IPS-15b (cell line): ENCODE measurements around the gene SLC44A2.

Experiments used
- H3K27me3 ChIP-seq: one replicate; pipeline ENCODE4 v1.6.1; 2013; ENCODE audit warnings: low read length; ENCODE audit not compliant: control insufficient read depth, insufficient read depth
- H3K36me3 ChIP-seq: one replicate; pipeline ENCODE4 v1.6.1; 2013; ENCODE audit warnings: low read length; ENCODE audit not compliant: control insufficient read depth, insufficient read depth
- H3K4me1 ChIP-seq: one replicate; pipeline ENCODE4 v1.6.1; 2013; ENCODE audit warnings: mild to moderate bottlenecking, low read length; ENCODE audit not compliant: control insufficient read depth, insufficient read depth
- H3K4me3 ChIP-seq: one replicate; pipeline ENCODE4 v1.5.1; 2013; ENCODE audit warnings: low read depth, low read length
- H3K9ac ChIP-seq: one replicate; pipeline ENCODE4 v1.6.1; 2013; ENCODE audit warnings: low read depth, mild to moderate bottlenecking, low read length
- H3K9me3 ChIP-seq: one replicate; pipeline ENCODE4 v1.6.1; 2013; ENCODE audit warnings: mild to moderate bottlenecking, low read length; ENCODE audit not compliant: control insufficient read depth, insufficient read depth

The SLC44A2 gene

DNA sequence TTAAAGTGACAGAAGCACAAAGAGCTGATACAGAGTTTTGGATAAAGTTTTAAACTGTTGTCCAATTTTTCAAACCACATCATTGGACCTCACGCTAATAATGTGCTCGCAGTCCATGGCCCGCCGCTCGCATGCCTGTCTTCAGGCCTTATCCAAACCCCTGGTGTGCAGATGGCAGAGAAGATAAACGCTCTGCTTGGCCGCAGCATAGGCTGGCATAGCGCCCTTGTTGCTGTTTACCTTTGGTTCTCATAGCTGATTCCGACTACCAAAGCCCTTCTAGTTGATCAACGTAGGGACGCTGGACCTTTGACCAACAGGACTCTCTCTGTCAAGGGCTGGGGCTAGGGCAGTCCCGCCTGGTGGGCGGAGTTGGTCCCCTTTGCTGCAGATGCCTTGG is 52.4 kb downstream of the SLC44A2 start:
- Histone ChIP-seq H3K4me3 (no peak overlapping the region), H3K9ac (no peak overlapping the region), H3K4me1 (no peaks in the 10 kb centered on the region), H3K36me3 (peaks cover 78% of the 10 kb centered on the region), H3K27me3 (no peaks in the 10 kb centered on the region), H3K9me3 (no peaks in the 10 kb centered on the region)

GRCh38 chr19:10678813-10679212 is 53.5 kb downstream of the SLC44A2 start:
- Histone ChIP-seq H3K36me3 (peaks cover 78% of the 10 kb centered on the region), H3K27me3 (no peaks in the 10 kb centered on the region), H3K9ac (peak overlapping the region; percentile 5), H3K4me3 (no peak overlapping the region), H3K4me1 (no peaks in the 10 kb centered on the region), H3K9me3 (no peaks in the 10 kb centered on the region)

DNA sequence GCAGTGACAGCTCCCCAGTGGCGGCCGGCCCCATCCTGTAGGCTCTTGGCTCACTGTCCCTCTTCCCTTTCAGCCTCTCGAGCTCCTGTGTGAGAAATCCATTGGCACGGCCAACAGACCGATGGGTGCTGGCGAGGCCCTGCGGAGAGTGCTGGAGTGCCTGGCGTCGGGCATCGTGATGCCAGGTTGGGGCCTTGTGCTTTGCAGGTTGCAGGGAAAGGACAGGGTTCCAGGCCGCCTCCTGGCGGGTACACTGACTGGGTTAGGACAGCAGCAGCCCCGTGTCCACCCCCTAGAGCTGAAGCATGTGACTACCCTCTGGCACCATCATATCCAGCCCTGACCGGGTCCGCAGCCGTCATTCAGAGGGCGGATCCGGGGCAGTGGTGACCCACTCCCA is 54.4 kb downstream of the SLC44A2 start:
- H3K9me3 ChIP-seq: no peaks in the 10 kb centered on the region
- no peak overlapping the region for H3K9ac ChIP-seq
- H3K4me3 ChIP-seq: no peak overlapping the region
- H3K4me1 ChIP-seq: no peaks in the 10 kb centered on the region
- peaks cover 85% of the 10 kb centered on the region for H3K36me3 ChIP-seq
- H3K27me3 ChIP-seq: no peaks in the 10 kb centered on the region

DNA sequence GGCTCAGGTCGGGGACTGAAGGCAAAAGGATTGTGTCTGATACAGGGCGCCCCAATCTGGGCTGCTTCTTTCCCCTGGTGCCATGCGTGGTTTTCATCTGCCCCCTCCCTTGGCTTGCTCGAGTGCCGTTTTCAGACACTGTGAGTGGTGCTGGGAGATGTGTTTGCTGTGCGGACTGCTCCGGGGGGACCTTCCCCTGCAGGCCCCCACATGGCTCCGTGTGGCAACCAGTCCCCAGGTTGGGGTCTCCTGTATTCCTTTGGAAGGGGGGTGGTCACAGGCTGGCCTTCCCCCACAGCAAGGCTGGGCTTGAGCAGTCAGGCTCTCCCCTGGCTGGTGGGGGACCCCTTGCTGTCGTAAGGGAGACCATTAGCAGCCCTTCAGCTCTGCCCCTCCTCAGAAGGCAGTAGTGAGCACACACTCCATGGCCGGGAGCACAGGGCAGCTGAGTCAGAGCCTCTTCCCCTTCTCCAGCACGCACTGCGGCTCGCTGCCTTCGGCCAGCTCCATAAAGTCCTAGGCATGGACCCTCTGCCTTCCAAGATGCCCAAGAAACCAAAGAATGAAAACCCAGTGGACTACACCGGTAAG is 55.3 kb downstream of the SLC44A2 start:
- H3K36me3 ChIP-seq: peaks cover 90% of the 10 kb centered on the region

GRCh38 chr19:10681658-10682057 is 56.3 kb downstream of the SLC44A2 start:
- Histone ChIP-seq H3K4me3 (no peak overlapping the region), H3K36me3 (peaks cover 97% of the 10 kb centered on the region), H3K9ac (no peak overlapping the region), H3K9me3 (no peaks in the 10 kb centered on the region), H3K4me1 (no peaks in the 10 kb centered on the region), H3K27me3 (no peaks in the 10 kb centered on the region)

More for the DNA sequence above, 55.3 kb downstream of the SLC44A2 start:
- H3K4me3 ChIP-seq: no peak overlapping the region
- H3K27me3 ChIP-seq: no peaks in the 10 kb centered on the region
- H3K9ac ChIP-seq: no peak overlapping the region
- no peaks in the 10 kb centered on the region for H3K4me1 ChIP-seq
- H3K9me3 ChIP-seq: no peaks in the 10 kb centered on the region

- Histone ChIP-seq H3K27me3 (no peaks in the 10 kb centered on the region), H3K4me1 (no peaks in the 10 kb centered on the region), H3K9me3 (no peaks in the 10 kb centered on the region), H3K9ac (no peak overlapping the region), H3K36me3 (peaks cover 97% of the 10 kb centered on the region), H3K4me3 (no peak overlapping the region)
Measured at GRCh38 chr19:10682397-10683063, 57.2 kb downstream of the SLC44A2 start.

DNA sequence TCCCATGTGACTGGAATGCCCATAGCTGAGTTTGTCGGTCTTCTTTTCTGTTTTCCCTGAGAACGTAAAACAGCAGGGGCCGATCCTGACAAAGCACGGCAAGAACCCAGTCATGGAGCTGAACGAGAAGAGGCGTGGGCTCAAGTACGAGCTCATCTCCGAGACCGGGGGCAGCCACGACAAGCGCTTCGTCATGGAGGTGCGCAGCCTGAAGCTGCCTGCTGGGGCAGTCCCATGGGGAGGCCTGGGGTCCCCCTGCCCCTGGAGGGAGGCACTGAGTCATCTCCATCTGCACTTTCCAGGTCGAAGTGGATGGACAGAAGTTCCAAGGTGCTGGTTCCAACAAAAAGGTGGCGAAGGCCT is 57.7 kb downstream of the SLC44A2 start:
- no peaks in the 10 kb centered on the region for H3K27me3 ChIP-seq
- peaks cover 97% of the 10 kb centered on the region for H3K36me3 ChIP-seq
- no peak overlapping the region for H3K4me3 ChIP-seq
- H3K9ac ChIP-seq: no peak overlapping the region
- H3K9me3 ChIP-seq: no peaks in the 10 kb centered on the region
- no peaks in the 10 kb centered on the region for H3K4me1 ChIP-seq

DNA sequence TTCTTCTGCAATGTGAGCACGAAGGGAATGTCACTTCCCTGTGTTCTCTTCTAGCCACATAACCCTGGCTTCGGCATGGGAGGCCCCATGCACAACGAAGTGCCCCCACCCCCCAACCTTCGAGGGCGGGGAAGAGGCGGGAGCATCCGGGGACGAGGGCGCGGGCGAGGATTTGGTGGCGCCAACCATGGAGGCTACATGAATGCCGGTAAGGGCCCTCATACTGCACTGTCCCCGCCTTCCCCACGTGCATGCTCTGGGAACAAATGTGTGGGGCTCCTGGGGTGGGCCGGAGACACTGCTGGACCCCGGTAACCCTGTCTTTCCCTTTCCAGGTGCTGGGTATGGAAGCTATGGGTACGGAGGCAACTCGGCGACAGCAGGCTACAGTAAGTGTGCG is 58.2 kb downstream of the SLC44A2 start:
- Histone ChIP-seq H3K9ac (no peak overlapping the region), H3K36me3 (peaks cover 97% of the 10 kb centered on the region), H3K4me3 (no peak overlapping the region), H3K9me3 (no peaks in the 10 kb centered on the region), H3K27me3 (no peaks in the 10 kb centered on the region), H3K4me1 (no peaks in the 10 kb centered on the region)

DNA sequence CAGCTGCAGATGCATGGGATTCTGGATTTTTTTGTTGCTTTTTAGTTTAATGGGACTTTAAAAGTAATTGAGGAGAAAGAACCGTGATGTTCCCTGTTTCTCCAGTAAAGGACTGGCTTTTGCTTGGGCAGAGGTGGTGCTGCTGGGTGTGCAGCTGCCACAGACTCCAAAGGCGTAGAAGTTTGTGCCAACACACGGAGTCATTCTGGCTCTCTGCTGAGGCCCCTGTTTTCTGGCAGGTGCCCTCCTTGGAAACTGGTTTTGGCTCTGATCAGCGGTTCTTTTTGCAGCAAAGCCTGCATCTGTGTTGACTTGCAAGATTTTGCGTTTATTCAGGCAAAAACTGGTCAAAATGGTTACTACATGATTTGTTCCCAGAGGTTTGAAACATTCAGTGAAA is 59.9 kb downstream of the SLC44A2 start:
- Histone ChIP-seq H3K9ac (no peak overlapping the region), H3K4me1 (no peaks in the 10 kb centered on the region), H3K9me3 (no peaks in the 10 kb centered on the region), H3K36me3 (peaks cover 96% of the 10 kb centered on the region), H3K27me3 (no peaks in the 10 kb centered on the region), H3K4me3 (no peak overlapping the region)

DNA sequence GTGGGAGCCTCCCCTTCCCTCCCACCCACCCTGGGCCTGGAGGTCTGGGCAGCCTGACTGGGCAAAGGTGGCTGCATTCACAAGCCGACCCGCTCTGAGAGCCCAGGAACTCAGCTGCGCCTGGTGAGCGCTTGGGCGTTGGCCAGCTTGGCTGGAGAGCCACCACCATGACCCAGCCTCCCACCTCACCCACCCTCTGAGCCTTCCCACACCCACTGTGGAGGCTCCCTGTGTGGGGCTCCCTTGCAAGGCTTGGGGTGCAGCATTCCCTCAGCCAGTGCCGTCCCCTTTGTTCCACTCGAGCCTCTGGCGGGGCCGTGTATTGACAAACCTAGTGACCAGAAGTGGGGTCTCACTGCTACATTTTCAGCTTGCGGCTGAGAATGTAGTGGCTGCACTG is 60.8 kb downstream of the SLC44A2 start:
- H3K27me3 ChIP-seq: no peaks in the 10 kb centered on the region
- H3K4me3 ChIP-seq: no peak overlapping the region
- H3K9me3 ChIP-seq: no peaks in the 10 kb centered on the region
- H3K4me1 ChIP-seq: no peaks in the 10 kb centered on the region
- peaks cover 96% of the 10 kb centered on the region for H3K36me3 ChIP-seq
- H3K9ac ChIP-seq: no peak overlapping the region

- Histone ChIP-seq H3K4me3 (no peak overlapping the region), H3K9ac (no peak overlapping the region), H3K9me3 (no peaks in the 10 kb centered on the region), H3K27me3 (no peaks in the 10 kb centered on the region), H3K4me1 (no peaks in the 10 kb centered on the region), H3K36me3 (peaks cover 95% of the 10 kb centered on the region)
Measured at GRCh38 chr19:10686661-10687517, 61.5 kb downstream of the SLC44A2 start.
